Breast epithelium (tissue), 4 donors: Measurements from ENCODE around the gene RELN. TPM values are rescaled to one million over a fixed set of nuclear protein-coding genes. Genes with fewer than 3 reads are reported as not detected.

Source experiments
- DNase-seq, 2 donors: peaks; one replicate each; pipeline ENCODE4 v3.0.0-alpha.2; 2019; ENCODE audit warnings: low spot score in 2 of 2
- H3K27ac ChIP-seq, 2 donors: fragments of 200-600 bp; sonication (generic) in 1 of 2; one replicate each; pipeline ENCODE4 v1.5.1; 2016 to 2019; ENCODE audit warnings: mild to moderate bottlenecking in 1 of 2
- H3K27me3 ChIP-seq, 2 donors: fragments of 200-600 bp; sonication (generic) in 1 of 2; one replicate each; pipeline versions ENCODE4 v1.5.1 to v1.6.0; 2017 to 2019; ENCODE audit warnings: control low read depth in 1 of 2, mild to moderate bottlenecking in 1 of 2
- H3K36me3 ChIP-seq: fragments of 200-600 bp; one replicate; pipeline ENCODE4 v1.5.1; 2019
- H3K4me1 ChIP-seq, 2 donors: fragments of 200-600 bp; sonication (generic); one replicate each; pipeline ENCODE4 v1.5.1; 2016 to 2019; ENCODE audit warnings: control low read depth in 1 of 2
- H3K4me3 ChIP-seq, 3 donors: fragments of 200-600 bp; sonication (generic); 1 replicate in 2 of 3; 2 replicates in 1 of 3; pipeline ENCODE4 v1.5.1; 2016 to 2019; ENCODE audit warnings: mild to moderate bottlenecking in 3 of 3, moderate library complexity in 2 of 3
- H3K9me3 ChIP-seq, 2 donors: fragments of 200-600 bp; sonication (generic) in 1 of 2; one replicate each; pipeline ENCODE4 v1.5.1; 2016 to 2019; ENCODE audit warnings: control low read depth in 1 of 2
- CTCF ChIP-seq, 3 donors: fragments of 450-650 bp; IDR thresholded peaks; one replicate each; pipeline ENCODE4 v1.5.1; 2016 to 2017; ENCODE audit warnings: antibody characterized with exemption in 3 of 3, mild to moderate bottlenecking in 3 of 3, moderate library complexity in 3 of 3
- POLR2A ChIP-seq: fragments of 450-650 bp; IDR thresholded peaks from one replicate; pipeline ENCODE4 v1.6.1; 2016; ENCODE audit warnings: antibody characterized with exemption, mild to moderate bottlenecking, moderate library complexity
- POLR2AphosphoS5 ChIP-seq, 3 donors: sonication (generic); formaldehyde crosslinking; IDR thresholded peaks; one replicate each; pipeline ENCODE4 v1.6.1; 2017; ENCODE audit warnings: antibody characterized with exemption in 3 of 3
- intact Hi-C: fragments of 100-400 bp; cut with DNase I; formaldehyde crosslinking; loops from one replicate; pipeline ENCODE4 v1.15.1; 2023; ENCODE audit warnings: low total_unique reads
- total RNA-seq, 3 donors: library from RNA; depleted of rRNA; stranded (reverse); fragments of >200 nt; gene quantifications; one replicate each; pipeline ENCODE4 v1.1.0, GENCODE V29; 2016

RELN gene
- total RNA-seq, 3 donors from 2014 or later: 3.0 to 9.8 (median 4.5) TPM

GRCh38 chr7:103695521-103695920 lies 293.9 kb downstream of the RELN start:
- no peak overlapping the region for H3K4me3 ChIP-seq
- DNase-seq: no peak
- no peaks in the 10 kb centered on the region for H3K36me3 ChIP-seq
- no peaks in the 10 kb centered on the region for H3K9me3 ChIP-seq
- H3K27me3 ChIP-seq: no peaks in the 10 kb centered on the region
- TF ChIP-seq POLR2A: no peak
- no peak for TF ChIP-seq CTCF (IDR thresholded peaks at IDR 0.05)
- no peak for TF ChIP-seq POLR2AphosphoS5 (IDR thresholded peaks at IDR 0.05)
- intact Hi-C loops: no loop called here
- H3K4me1 ChIP-seq: no peaks in the 10 kb centered on the region
- H3K27ac ChIP-seq: no peak overlapping the region

GRCh38 chr7:103694304-103694703 lies 295.2 kb downstream of the RELN start:
- intact Hi-C loops: no loop called here
- TF ChIP-seq POLR2AphosphoS5 (IDR thresholded peaks at IDR 0.05) (no peak), CTCF (IDR thresholded peaks at IDR 0.05) (no peak), POLR2A (no peak)

DNA sequence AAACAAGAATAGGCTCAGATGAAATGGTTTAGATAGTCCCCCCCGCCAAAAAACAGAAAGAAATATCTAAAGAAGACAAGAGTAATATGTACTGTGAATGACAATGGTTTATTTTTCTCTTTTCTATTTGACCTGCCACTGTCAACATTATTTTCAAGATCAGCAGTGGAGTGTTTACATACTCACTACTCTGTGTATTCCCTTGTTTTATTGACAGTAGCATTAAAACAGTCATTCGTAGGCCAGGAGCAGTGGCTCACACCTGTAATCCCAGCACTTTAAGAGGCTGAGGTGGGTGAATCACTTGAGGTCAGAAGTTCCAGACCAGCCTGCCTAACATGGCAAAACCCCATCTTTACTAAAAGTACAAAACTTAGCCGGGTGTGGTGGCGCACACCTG lies 298.2 kb downstream of the RELN start:
- Histone ChIP-seq H3K9me3 (no peaks in the 10 kb centered on the region), H3K27me3 (no peaks in the 10 kb centered on the region), H3K27ac (no peak overlapping the region), H3K4me3 (no peak overlapping the region), H3K36me3 (no peaks in the 10 kb centered on the region), H3K4me1 (no peaks in the 10 kb centered on the region)
- TF ChIP-seq POLR2AphosphoS5 (IDR thresholded peaks at IDR 0.05) (no peak), POLR2A (no peak), CTCF (IDR thresholded peaks at IDR 0.05) (no peak)
- DNase-seq: no peak
- intact Hi-C loops: no loop called here

More at GRCh38 chr7:103694304-103694703, 295.2 kb downstream of the RELN start:
- H3K36me3 ChIP-seq: no peaks in the 10 kb centered on the region
- no peak overlapping the region for H3K4me3 ChIP-seq
- no peak for DNase-seq
- H3K9me3 ChIP-seq: no peaks in the 10 kb centered on the region
- no peaks in the 10 kb centered on the region for H3K4me1 ChIP-seq
- no peak overlapping the region for H3K27ac ChIP-seq
- no peaks in the 10 kb centered on the region for H3K27me3 ChIP-seq

DNA sequence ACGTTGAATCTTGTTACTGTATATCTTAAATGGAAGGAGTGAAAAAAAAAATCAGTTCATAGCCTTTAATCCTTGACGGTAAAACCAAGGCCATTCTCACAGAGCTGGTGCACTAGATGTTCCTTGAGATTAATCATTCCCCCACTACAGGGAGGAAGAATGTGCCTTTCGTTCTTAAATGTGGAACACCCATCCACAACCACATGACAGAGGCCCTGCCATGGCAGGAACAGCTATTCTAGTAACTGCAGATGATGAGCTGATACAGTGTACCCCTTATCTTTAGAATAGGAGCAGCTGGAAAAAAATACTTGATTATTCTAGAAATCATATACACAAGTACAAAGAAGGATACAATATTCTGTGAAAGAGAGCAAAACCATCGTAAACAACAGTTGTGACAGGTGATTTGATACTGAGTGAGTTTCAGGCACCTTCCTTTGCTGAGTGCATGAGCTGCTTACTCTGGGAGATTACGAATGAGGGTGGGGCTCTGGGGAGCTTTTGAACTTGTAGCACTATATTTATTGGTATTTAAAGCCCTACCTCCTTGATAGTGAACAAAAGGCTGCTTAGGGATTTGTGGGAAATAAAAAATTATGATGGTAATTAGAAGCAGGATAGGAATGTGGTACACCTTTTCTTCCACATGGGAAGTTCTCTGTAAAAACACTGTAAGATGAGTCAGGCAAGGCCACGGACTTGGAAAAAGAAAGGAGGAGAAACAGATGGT lies 299.1 kb downstream of the RELN start:
- H3K36me3 ChIP-seq: no peaks in the 10 kb centered on the region

More for the DNA sequence above, 299.1 kb downstream of the RELN start:
- intact Hi-C loops: no loop called here
- no peak for DNase-seq
- TF ChIP-seq POLR2A (no peak), POLR2AphosphoS5 (IDR thresholded peaks at IDR 0.05) (no peak), CTCF (IDR thresholded peaks at IDR 0.05) (no peak)
- Histone ChIP-seq H3K4me3 (no peak overlapping the region), H3K27me3 (no peaks in the 10 kb centered on the region), H3K4me1 (no peaks in the 10 kb centered on the region), H3K27ac (no peak overlapping the region), H3K9me3 (no peaks in the 10 kb centered on the region)
